Kasumi-1 (cell line): ENCODE results near the gene IP6K1.

Experiments used
- DNase-seq, 2 experiments: peaks; one replicate each; lab custom pipeline; 2025; lab: John Stamatoyannopoulos, UW

The IP6K1 gene

DNA sequence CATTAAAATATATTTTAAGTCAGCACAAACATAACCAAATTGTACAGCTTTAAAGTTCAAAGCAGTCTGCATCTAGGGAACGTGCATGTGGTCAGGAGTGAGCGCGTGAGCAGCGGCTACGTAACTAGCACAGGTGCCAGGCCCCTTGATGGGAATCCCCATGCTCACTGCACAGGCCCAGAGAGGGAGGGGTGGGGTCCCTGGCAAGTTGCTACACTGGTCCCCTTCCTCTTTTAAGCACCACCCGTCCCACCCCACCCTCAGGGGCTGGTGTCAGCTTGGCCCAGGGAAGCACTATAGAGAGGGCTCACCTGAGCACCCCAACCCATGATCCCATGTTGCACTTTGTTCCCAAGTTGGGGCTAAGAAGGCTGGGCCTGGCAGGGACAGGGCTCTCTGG, 61.8 kb downstream of the IP6K1 start:
- no peak for DNase-seq

DNA sequence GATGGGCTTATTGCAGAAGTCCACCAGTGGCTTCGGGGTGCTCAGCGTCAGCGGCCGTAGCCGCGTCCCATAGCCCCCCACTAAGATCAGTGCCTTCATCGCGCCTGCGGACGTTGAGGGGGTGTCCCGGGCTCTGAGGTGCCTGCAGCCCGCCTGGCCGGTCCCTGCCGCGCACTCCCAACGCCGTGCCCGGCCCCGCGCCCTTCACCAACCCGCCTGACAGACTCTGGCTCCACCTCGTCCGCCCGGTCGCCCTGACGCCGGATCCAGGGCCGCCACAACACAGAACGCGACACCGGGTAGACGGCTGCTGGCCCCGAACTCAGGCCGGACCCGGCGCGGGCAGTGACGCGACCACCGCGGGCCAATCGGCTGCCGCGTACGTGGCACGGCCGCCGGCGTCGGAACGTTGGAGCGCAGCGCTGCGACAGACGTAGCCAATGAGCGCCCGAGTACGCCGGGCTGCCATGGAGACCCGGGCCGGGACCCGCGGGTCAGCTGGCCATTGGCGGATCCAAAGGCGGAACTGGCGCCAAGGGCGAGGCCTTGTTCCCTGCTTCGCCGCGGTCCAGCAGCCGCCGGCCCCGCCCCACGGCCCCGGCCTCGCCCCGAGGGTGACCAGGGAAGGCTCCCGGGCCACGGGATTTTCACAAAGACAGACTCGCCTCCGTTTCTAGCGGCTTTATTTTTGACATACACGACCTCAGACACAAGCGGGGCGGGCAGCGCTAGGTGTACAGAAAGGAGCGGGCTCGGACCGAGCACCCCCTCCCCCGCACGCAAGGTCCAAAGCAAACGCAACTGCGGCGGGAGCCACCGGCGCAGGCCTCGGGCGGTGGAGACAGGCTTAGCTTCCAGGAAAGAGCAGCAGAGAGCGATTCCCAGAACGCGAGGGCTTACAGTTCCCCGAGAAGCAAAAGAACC, 62.5 kb downstream of the IP6K1 start, which contains the start of gene GMPPB:
Gene GMPPB, minus strand, starts transcription at position 324 of the 924 bp plus-strand sequence. Its CDS starts 225 bp downstream, at position 99.
- peak; percentile 92 to 94 for DNase-seq

DNA sequence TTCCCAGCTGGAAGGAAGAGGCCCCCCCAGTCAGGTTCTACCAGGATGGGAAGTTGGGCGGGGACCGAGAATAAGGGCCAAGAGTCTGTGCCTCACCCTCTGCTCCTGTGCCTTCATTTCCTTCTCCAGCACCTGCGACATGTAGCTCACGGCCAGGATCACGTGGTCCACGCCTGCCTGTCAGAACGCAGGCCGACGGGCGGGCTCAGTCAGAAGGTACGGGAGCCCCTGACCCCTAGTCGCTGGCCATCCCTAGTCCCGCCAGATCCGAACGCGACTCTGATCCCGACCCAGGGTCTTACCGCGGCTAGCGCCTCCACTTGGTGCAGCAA, 63.1 kb downstream of the IP6K1 start:
- peak in 1 of 2 experiments; percentile 25 for DNase-seq

DNA sequence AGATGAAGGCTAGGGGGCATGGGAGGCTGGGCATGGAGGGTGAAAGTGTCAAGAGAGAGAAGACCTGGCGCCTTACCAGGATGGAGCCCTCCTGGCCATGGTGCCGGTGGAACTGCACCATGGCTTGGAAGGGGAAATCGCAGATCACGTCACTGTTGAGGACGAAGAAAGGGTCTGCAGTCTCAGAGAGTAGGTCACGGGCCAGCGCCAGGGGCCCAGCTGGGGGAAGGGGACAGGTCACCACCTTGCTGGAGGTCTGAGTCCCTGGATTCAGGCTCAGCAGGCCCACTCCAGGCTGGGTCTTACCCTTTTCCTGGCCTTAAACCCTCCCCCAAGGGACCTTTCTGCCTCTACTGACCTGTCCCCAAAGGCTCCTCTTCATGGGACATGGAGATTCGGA, 63.4 kb downstream of the IP6K1 start:
- no peak for DNase-seq

DNA sequence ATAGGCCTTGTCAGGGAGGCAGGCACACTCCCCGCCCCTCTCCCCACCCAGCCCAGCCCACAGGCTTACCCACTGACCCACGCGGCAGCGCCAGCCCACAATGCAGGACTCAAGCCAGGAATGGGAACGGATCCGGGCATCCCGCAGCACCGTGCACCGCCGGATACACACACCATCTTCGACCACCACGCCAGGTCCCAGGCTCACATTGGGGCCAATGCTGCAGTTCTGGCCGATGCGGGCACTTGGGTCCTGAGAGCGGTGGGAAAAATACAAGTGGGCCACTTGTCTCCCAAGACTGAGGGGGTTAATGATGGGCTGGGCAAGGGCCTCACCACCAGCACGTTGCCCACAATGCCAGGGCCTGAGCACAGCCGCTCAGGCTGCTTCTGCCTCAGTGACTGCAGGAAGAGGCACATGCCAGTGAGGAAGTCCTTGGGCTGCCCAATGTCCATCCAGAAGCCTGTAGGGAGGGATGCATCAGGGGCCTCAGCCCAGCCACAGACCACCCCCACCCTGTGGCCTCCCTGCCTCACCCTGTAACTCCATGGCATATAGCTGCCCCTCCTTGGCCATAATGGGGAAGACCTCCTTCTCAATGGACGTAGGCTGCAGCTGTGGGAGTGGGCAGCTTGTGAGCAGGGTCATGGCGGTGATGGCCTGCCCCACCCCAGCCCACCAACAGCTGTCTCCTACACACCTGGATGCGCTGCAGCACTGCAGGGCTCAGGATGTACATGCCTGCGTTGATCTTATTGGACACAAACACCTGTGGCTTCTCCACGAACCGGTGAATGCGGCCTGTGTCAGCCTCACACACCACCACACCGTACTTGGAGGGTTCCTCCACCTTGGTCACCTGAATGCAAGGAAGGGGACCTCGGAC, 64.2 kb downstream of the IP6K1 start:
- DNase-seq: no peak

DNA sequence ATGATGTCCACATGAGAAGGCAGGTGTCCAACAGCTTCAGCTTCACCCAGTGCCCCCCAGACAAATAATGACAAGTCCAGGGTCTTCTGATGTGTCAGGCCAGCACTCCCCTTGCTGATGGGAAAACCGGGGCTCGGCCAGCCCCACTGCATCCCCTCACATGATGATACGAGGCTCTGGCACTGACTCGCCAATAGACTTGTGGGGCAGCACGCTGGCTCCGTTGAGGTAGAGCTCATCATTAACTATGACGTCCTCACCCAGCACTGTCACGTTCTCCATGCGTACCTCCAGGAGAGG, 64.8 kb downstream of the IP6K1 start:
- DNase-seq: no peak

DNA sequence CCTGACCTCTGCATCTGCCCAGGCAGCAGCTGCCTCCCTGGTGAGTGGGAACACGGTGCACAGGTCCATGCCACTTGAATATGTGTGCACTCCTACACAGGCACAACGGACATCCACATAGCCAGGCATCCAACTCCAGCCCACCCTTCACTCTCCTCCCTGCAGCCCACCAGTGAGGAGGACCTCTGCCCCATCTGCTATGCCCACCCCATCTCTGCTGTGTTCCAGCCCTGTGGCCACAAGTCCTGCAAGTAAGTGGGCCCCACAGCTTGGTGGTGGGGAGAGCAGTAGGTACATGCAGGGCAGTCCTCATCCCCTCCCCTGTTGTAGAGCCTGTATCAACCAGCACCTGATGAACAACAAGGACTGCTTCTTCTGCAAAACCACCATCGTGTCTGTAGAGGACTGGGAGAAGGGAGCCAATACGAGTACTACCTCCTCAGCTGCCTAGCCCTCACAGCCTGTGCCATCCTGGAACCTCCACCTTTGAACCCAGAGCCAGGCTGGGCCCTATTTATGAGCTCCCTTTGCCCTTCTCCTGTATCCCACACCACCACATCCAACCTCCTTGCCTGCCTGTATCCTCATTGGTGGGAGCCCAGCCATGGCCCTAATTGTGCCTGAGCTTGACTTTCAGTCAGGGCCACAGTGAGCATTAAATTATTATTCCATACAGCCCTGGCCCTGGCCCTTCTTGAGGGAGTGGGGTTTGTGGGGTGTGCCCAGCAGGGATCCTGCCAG, 65.3 kb downstream of the IP6K1 start:
- DNase-seq: no peak

DNA sequence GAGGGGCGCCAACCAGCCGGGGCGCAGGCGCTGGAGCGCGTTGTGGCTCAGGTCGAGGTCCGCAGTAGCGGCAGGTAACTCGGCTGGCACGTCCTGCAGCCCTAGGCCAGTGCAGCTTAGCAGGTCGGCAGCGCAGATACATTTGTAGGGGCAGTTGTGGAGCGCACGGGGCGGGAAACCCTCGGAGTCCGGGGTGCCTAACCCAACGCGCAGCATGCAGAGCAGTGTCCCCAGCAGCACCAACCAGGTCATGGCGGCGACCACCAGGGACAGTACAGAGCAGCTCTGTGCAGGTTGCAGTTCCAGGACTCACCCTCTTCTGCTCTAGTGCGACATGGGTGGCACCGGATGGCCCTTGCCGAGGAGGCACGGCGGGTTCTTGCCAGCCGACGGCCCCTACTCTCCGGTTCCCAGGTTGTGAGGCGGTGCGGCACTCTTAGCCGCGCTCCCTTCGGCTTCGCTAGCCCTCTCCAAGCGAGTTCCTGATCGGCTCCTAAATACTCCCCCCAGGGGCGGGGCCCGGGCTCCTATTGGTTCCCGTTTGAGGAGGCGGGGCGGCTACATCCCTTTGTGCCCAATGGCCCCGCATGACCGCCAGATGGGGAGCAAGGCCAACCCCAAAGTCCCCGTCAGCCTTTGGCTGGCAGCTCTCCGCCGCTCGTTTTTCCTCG, 67.0 kb downstream of the IP6K1 start, which contains the start of gene AMIGO3:
Gene AMIGO3, minus strand, starts transcription at position 471 of the 671 bp plus-strand sequence. Its CDS starts 219 bp downstream, at position 252.
- peak; percentile 93 to 96 for DNase-seq

DNA sequence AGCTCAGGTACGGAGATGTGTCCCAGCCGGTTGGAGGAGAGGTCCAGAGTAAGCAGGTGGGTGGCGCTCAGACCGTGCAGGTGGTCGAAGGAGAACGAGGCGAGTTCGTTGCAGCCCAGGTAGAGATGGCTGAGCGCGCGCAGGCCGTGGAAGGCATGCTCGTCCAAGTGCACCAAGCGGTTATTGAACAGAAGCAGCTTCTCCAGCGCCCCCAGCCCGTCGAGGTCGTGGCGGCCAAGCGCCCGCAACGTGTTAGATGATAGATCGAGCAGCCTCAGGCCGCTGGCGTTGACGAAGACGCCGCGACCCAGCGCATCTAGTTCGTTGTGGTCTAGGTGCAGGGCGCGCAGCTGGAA, 67.5 kb downstream of the IP6K1 start:
- no peak for DNase-seq

DNA sequence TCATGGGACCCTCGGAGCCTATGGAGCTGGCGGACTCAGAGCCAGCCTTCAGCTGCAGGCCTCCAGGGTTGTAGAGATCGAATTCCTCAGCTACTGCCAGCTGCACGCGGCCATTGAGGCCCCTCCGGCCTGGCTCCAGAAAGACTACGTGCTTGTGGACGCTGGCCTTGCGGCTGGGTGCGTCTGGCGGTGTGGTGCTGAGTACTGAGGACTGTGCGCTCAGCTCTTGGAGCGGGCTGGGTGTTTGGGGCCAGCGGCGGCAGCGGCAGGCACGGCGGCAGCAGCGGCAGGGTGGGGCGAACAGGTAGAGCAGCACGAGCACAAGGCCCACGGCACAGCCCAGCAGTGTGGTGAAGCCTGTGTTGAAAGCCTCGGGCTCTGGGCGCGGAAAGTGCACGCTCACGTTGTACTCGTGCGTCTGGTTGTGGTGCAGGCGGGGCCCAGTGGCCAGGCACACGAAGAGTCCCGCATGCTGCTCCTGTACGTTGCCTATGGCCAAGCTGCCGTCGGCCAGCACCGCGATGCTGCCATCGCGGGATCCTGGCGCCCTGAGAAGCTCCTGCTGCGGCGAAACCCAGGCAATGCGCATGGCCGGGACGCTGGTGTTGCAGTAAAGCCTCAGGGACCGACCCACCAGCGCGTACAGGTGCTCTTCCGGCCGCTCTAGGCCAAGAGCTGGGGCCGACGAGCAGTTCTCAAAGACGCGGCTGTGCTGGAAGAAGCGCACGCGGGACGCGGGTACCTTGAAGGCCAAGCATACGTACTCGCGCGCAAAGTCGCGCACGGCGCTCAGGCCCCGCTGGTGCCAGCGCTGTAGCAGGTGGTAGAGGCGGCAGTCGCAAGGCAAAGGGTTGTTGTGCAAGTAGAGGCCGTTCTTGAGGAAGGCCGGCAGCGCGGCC, 68.1 kb downstream of the IP6K1 start:
- no peak for DNase-seq

DNA sequence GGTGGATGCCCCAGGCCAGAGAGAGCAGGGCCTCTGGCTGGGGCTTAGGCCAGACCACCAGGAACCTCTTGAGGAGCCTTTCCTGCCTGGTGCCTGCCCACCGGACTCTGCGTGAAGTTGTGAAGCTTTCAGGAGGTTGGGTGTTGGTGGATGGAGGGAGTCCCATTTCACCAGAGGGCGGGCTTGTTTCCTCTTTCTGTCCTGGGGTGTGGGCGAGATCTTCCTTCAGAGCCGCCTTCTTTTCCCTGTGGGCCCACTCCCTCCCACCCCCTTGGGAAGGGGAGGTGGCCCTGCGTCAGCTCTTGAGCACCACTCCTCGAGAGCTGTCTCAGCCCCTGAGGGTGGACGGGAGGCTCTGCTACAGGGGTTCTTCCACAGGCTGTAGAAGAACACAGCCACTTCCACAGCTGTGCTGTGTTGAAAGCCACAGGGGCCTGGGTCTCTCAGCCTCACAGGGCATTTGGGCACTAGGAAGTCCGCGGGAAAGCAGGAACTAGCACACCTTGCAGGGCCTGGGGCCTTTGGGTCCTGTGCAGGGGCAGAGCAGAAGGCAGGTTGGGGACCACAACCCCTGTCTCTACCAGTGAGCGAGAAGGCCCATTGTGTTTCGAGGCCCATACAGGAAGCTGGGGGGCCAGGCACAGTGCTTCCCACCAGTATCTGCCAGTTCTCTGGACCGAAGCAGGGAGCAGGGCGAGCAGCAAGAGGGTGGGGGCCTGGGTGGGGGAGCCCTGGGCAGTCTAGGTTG, 69.0 kb downstream of the IP6K1 start:
- DNase-seq: no peak

DNA sequence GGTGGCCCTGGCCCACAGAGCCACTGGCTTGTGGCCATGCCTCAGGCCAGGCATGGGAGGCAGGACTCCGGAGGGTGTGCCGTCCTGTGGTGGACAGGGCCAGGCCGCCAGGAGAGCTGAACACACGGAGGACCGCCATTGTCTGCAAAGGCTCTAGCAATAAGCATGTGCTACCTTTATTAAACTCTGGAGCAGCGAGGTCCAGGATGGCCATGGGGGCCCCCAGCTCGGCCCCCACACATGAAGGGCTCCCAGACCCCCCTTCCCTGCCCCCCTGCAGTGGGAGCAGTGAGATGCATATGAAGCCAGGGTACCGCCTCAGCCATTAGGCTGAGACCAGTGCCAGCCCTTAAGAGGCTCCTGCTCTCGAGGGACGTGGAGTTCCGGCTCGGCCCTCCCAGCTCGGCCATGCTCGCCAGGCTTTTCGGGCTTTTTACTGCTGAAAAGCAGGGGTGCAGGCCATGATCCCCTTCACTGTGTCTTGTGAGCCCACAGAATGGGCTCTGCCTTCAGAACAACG, 69.6 kb downstream of the IP6K1 start:
- no peak for DNase-seq

DNA sequence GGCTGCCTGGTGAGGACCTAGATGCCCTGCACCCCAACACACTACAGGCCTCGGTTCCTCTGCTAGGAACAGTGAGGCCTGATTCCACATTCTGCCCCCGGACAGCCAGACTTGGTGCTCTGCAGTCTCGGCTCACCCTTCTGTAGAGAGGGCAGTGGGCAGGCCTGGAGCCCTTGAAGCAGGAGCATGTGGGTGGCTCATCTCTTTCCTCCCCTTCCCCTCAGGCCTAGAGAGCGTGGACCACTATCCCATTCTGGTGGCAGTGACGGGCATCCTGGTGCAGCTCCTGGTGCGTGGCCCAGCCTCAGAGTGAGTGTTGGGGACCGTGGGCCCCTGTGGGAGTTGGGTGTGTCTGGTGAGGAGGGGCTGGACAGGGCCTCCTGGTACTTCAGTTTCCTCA, 70.2 kb downstream of the IP6K1 start:
- DNase-seq: no peak

DNA sequence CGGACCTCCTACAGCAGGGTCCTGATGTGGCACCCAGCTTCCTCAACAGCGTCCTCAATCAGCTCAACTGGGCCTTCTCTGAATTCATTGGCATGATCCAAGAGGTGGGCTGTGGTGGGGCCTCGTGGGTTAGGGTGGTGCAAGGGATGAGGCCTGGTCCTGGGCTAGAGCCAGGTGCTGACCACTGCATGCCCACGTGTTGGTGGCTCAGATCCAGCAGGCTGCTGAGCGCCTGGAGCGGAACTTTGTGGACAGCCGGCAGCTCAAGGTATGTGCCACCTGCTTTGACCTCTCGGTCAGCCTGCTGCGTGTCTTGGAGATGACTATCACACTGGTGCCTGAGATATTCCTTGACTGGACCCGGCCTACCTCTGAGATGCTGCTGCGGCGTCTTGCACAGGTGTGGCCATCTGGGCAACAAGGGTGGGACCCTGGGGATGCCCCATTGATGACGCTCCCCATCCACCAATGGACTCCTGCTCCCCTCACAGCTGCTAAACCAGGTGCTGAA, 70.7 kb downstream of the IP6K1 start:
- DNase-seq: no peak

DNA sequence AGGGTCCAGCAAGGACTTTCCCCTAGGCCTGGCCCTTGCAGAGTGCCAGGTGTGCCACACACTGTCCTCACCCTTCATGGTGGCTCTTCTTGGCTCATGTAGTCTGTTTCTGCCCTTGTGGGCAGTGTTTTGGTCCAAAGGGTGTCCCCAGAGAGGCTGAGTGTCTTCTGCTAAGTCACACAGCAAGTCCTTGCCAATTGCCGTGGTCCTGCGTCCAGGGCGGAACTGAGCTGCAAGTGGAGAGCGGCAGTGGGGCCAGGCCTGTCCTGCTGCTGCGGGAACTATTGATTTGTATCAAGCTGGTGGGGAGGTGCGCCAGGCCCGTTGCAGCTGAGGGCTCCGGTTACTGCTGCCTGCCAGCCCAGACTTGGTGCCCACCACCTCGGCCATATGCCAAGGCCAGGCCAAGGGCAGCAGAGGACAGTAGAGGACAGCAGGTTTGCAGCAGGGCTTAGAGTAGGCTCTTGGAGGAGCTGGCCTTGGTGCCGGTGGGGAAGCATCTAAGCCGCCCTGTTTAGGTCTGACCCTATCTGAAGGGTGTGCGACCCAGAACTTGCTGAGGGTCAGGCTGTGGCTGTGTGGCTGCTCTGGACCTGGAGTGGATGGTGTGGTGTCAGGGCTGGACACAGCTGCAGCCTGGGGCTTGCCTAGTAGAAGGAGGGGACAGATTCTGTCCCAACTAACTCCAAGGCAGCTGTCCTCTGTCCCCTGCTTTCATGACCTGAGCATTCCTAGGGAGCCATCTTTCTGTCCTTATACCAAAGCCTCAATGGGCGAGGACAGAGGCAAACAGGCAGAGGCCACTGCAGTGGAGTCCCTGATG, 71.4 kb downstream of the IP6K1 start:
- no peak for DNase-seq

DNA sequence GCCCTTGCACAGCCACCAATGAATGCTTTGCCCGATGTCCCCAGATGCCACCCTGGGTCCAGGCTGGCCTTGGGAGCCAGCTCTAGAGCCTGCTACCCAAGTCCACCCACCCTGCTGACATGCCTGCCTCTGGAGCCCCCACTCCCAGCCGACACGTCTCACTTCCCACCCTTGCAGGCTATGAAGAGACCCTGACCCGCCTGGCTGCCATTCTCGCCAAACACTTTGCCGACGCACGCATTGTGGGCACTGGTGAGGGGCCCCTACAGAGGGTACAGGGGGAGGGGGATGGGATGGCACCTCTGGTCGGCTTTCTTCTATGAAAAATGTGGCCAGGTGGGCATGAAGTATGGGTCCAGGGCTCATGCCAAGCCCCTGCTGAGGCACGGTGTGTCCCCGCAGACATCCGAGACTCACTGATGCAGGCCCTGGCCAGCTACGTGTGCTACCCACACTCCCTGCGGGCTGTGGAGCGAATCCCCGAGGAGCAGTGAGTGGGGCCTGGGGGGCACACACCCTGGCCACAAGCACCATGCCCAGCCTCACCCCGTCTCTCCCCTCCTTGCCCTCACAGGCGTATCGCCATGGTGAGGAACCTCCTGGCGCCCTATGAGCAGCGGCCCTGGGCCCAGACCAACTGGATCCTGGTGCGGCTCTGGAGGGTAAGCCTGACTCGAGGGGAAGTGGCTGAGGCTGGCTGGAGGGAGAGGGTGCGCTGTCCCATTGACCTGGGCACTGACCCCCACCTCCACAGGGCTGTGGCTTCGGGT, 72.8 kb downstream of the IP6K1 start:
- DNase-seq: no peak

DNA sequence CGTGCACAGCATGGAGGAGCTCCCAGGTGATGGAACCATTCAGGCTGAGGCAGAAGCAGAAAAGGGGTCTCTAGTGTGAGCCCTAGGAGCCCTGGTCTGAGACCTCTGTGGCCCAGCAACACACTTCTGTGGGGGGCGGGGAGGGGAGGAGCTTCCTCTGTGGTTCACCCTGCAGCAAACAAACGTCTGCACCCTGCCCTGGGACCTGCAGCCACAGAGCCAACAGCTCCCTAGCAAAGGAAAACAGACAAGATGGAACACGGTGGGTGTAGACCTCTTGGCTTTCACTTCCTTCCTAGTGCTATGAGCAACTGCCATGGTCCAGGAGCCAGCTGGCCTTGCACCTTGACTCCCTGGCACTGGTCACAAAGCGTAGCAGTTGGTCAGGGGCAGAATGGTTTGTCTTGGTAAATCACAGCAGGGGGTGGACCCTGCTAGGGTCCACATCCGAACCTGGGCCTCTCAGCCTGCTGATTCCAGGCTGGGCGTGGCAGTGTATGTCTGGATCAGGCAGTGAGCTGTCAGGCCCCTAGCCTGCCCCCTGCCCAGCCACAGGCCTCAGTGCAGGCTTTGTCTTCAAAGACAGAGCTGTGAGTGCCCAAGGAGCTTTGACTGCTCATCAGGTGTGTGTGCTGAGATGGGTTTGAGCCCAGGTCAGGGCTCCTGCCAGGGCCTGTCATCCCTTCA, 73.6 kb downstream of the IP6K1 start:
- peak; percentile 5 to 37 for DNase-seq
